CD4-positive, alpha-beta T cell treated with Interleukin-17A for 4 hours (primary cell): Measurements from ENCODE around the gene UBFD1.
"Not testable (repeated sequence)": the region's sequence is repeated elsewhere in the genome, so short reads cannot be mapped to it uniquely, and the experiment has no call there.

Experiments
- DNase-seq: peaks from one replicate; pipeline ENCODE4 v3.0.0-alpha.2; 2020; ENCODE audit warnings: mixed read lengths

The UBFD1 gene

DNA sequence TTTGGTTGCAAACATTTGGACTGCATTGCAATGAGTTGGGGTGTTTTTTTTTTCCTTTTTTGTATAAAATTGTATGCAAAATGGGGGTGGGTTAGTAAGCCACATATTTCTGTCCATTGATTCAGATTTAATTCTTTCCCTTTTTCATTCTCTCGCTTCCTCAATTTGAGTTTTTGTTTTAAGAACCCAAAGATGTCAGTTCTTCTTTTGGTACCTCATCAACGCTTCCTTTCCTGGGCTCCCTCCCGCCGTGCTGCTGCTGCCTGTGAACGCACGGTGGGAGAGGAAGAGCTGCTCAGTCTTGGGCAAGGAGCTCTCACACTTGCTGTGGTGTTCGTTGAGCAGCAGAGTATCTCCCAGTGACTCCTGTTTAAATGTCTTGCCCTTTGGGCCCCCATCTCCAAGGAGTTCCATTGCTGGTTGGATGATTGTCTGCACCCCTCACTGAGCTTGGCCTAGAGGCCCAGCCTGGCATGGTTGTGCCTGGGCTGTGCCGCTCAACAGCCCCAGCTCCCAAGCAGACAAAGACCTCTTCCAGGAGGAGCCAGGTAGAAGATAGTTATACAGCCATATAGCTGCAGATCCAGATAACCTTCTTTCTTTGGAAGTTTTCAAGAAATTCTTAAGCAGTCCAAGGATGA lies 13.6 kb downstream of the UBFD1 start:
- DNase-seq, result no peak

GRCh38 chr16:23571895-23572294 lies 14.4 kb downstream of the UBFD1 start:
- DNase-seq, result no peak

DNA sequence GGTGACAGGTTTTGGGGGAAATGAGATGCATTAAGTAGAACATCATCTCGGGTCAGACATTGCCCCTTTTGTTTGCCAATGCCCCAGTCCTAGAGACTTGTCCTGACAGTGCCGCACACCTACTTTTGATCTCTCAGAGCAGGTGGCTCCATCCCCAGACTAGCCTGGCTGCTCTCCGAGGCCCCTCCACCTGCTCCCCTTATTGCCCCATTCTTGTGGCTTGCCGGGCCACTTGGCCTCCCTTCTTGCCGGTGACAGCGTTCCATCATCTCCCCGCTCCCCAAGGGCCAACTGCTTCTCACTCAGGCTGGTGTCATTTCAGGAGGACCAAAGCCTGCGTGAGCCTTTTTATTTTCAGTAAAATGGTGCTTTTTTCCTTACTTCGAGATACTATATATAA lies 14.9 kb downstream of the UBFD1 start:
- DNase-seq, result no peak

DNA sequence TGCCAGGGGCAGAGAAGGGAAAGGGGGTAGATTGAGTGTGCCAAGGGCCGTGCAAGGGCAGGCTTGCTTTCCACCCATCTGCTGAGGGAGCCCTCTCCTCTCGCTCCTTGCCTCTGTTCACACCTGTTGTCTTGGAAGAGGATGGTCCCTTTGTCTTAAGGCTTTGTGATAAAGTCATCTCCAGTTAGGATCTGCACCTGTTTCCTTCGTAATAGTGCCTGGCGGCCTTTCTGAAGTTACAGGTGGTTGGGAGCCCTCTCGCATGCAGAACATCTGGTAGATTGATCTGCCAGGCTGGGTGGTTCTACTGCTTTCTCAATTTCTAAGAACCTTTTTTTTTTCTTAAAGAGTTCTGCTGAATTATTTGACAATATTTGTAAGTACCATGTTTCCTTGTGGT lies 16.3 kb downstream of the UBFD1 start:
- no peak for DNase-seq

- no peak for DNase-seq
Measured at GRCh38 chr16:23575834-23576233, 18.3 kb downstream of the UBFD1 start.

GRCh38 chr16:23577493-23577892 lies 20.0 kb downstream of the UBFD1 start:
- no peak for DNase-seq

DNA sequence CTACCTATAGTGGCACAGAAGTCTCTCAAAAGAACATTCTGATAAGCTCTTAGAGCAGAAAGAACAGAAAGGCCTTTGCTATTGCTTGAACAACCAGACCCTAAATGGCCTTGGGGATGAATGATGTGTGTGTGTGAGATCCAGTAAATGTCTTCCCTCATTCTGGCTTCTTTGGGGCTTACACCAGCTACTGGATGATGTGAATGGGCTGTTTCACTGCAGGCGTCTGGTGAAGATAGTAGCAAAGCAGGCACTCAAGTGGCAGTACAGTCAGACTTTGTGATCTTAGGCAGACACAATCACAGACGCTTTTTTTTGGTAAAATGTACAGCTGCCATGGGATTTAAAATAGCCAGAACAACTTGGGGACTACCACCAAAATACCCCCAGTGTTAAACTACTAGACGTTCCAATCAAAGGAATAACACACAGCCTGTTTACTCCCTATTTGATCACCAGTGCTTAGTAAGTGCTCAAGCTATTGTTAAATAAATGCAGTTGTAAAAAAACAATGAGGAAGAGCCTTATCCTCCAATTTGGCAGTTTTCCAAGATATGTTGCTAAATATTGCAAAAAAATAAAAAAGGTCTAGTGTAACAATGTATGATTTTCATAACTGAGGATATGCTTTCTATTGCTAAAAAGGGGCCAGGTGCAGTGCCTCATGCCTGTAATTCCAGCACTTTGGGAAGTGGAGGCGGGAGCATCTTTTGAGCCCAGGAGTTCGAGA lies 20.7 kb downstream of the UBFD1 start:
- DNase-seq, result no peak

- no peak for DNase-seq
Measured at GRCh38 chr16:23579371-23579770, 21.8 kb downstream of the UBFD1 start.

- DNase-seq, result no peak
Measured at GRCh38 chr16:23580391-23580790, 22.9 kb downstream of the UBFD1 start.

- DNase-seq, result no peak
Measured at GRCh38 chr16:23581764-23582163, 24.2 kb downstream of the UBFD1 start.

DNA sequence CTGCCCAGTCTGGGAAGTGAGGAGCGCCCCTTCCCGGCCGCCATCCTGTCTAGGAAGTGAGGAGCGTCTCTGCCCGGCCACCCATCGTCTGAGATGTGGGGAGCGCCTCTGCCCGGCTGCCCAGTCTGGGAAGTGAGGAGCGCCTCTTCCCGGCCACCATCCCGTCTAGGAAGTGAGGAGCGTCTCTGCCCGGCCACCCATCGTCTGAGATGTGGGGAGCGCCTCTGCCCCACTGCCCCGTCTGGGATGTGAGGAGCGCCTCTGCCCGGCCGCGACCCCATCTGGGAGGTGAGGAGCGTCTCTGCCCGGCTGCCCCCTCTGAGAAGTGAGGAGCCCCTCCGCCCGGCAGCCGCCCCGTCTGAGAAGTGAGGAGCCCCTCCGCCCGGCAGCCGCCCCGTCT lies 25.7 kb downstream of the UBFD1 start:
- DNase-seq, result not testable (repeated sequence)

- DNase-seq, result no peak
Measured at GRCh38 chr16:23584186-23585076, 26.9 kb downstream of the UBFD1 start.

GRCh38 chr16:23587726-23588125 lies 30.2 kb downstream of the UBFD1 start:
- no peak for DNase-seq

GRCh38 chr16:23590181-23590580 lies 32.7 kb downstream of the UBFD1 start:
- DNase-seq, result no peak

GRCh38 chr16:23594186-23594585 lies 36.7 kb downstream of the UBFD1 start:
- DNase-seq, result no peak

- DNase-seq, result no peak
Measured at GRCh38 chr16:23595246-23595950, 37.9 kb downstream of the UBFD1 start.

DNA sequence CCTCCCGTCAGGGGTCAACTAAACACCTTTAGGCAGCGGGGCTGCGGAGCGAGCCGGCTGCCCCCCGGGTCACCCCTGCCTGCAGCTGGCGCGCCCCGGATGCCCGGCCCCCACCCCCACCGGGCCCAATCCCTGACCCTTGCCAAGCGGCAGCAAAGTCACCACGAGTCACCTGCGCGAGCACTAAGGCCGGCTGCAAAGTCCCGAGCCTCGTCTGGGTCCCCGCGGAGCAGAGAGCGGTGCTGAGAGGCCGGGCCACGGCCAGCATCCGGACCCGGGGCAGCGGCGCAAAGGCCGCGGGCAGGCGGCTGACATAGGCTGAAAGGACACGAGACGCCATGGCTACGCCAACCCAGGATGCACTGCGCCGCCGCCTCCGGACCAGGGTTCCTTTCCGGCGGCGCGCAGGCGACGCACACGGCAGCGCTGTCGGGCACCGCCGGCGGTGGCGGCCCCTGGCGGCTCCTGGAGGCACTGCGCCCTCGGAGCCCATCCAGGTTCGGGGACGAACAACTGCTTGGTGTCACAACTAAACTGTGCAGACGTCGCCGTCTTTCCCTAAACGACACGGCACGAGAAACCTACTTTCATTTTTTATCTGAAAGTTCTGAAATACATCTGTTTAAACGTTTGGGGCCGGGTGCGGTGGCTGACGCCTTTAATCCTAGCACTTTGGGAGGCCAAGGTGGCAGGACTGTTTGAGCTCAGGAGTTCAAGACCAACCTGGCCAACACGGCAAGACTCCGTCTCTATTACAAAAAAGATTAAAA lies 38.6 kb downstream of the UBFD1 start, which contains the start of gene NDUFAB1:
Gene NDUFAB1, minus strand, starts transcription at position 366 of the 770 bp plus-strand sequence. Its CDS starts 26 bp downstream, at position 340.
- DNase-seq, result peak; percentile 91

- DNase-seq, result peak; percentile 20
Measured at GRCh38 chr16:23597003-23597756, 39.7 kb downstream of the UBFD1 start.

GRCh38 chr16:23607726-23608125 lies 50.2 kb downstream of the UBFD1 start:
- DNase-seq, result no peak

DNA sequence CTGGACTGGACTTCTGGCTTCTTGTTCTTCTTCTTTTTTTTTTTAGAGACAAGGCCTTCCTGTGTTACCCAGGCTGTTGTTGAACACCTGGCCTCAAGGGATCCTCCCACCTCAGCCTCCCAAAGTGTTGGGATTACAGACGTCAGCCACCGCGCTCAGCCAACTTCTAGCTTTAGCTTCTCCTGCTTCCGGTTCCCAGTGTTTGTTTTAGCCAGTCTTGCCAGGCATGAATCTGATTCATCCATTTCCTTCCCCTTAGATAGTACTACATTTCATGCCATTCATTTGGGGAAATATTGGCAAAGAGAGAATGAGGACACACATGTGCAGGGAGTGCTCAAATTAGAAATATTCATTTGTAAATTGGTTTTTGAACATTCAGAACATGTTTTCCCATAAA lies 50.7 kb downstream of the UBFD1 start:
- no peak for DNase-seq

- no peak for DNase-seq
Measured at GRCh38 chr16:23609929-23610328, 52.4 kb downstream of the UBFD1 start.
